Fibroblast of mammary gland (primary cell): ENCODE data around the gene AJM1.
"Not testable (repeated sequence)": the region's sequence is repeated elsewhere in the genome, so short reads cannot be mapped to it uniquely, and the experiment has no call there.

Experiments used
- DNase-seq: peaks from one replicate; pipeline ENCODE4 v3.0.0-alpha.2; 2010; ENCODE audit warnings: low read depth
- H3K4me3 ChIP-seq: 2 replicates; pipeline ENCODE4 v1.5.1; 2011; ENCODE audit warnings: low read depth, mild to moderate bottlenecking, low read length, moderate library complexity; ENCODE audit not compliant: control insufficient read depth
- CTCF ChIP-seq: conservative IDR thresholded peaks from 2 replicates; pipeline ENCODE4 v1.5.1; 2011; ENCODE audit warnings: low read depth, low read length, inconsistent platforms; ENCODE audit not compliant: control insufficient read depth, insufficient read depth

AJM1 gene

GRCh38 chr9:136835162-136835931 lies 6.9 kb upstream of the AJM1 start:
- TF ChIP-seq CTCF, result no peak
- DNase-seq, result no peak
- no peak overlapping the region for H3K4me3 ChIP-seq

- no peak overlapping the region for H3K4me3 ChIP-seq
- DNase-seq, result no peak
- TF ChIP-seq CTCF, result no peak
Measured at GRCh38 chr9:136835932-136836904, 6.1 kb upstream of the AJM1 start.

GRCh38 chr9:136837146-136837855 lies 5.0 kb upstream of the AJM1 start:
- no peak for TF ChIP-seq CTCF

GRCh38 chr9:136837856-136838277 lies 4.4 kb upstream of the AJM1 start:
- H3K4me3 ChIP-seq, DNase-seq: not testable (repeated sequence)

More at GRCh38 chr9:136837146-136837855, 5.0 kb upstream of the AJM1 start:
- no peak for DNase-seq
- no peak overlapping the region for H3K4me3 ChIP-seq

- no peak for DNase-seq
- H3K4me3 ChIP-seq, result no peak overlapping the region
- TF ChIP-seq CTCF, result no peak
Measured at GRCh38 chr9:136838314-136839228, 3.7 kb upstream of the AJM1 start.

- H3K4me3 ChIP-seq, result no peak overlapping the region
- no peak for TF ChIP-seq CTCF
- DNase-seq, result no peak
Measured at GRCh38 chr9:136839229-136840139, 2.8 kb upstream of the AJM1 start.
